ENCODE data around the gene PGAP6.
"Not testable (repeated sequence)": the region's sequence is repeated elsewhere in the genome, so short reads cannot be mapped to it uniquely, and the experiment has no call there.

Gene PGAP6

DNA sequence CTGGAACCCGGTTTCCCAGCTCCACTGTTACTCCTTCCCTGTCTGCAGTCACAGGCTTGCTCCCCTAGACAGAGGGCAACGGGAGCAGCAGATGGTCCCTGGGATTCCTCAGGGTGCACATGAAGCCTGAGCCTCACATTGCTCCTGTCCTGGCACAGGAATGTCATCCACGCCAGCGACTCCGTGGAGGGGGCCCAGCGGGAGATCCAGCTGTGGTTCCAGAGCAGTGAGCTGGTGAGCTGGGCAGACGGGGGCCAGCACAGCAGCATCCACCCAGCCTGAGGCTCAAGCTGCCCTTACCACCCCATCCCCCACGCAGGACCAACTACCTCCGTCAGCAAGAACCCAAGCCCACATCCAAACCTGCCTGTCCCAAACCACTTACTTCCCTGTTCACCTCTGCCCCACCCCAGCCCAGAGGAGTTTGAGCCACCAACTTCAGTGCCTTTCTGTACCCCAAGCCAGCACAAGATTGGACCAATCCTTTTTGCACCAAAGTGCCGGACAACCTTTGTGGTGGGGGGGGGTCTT, 18.3 kb upstream of the PGAP6 start:
- no peak for FAIRE-seq

DNA sequence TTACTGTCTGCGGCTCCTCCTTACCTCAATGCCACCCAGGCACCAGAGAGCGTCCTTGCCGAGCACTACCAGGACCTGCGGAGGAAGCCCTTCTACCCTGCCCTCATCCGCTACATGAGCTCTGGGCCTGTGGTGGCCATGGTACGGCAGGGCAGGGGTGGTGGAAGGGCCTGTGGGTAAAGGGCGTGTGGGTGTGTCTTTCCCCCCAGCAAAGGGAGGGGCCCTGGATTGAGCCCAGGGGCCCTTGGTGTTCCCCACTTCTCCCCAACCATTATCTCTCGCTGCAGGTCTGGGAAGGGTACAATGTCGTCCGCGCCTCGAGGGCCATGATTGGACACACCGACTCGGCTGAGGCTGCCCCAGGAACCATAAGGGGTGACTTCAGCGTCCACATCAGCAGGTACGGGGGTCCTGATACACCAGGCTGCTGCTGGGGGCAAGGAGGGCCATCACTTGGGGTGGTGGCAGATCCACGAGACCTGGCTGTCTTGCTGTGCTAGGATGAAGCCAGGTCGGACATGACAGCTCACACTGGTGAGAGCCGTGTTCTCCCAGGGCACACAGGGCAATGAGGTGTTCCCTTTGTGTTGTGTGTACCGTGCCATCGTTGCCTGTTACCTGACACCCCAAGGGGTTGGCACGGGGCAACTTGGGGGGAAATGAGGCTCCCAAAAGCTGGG, 17.7 kb upstream of the PGAP6 start:
- no peak for FAIRE-seq

GRCh38 chr16:398561-399339, 17.0 kb upstream of the PGAP6 start:
- FAIRE-seq = no peak

GRCh38 chr16:397736-398332, 16.1 kb upstream of the PGAP6 start:
- FAIRE-seq = no peak

DNA sequence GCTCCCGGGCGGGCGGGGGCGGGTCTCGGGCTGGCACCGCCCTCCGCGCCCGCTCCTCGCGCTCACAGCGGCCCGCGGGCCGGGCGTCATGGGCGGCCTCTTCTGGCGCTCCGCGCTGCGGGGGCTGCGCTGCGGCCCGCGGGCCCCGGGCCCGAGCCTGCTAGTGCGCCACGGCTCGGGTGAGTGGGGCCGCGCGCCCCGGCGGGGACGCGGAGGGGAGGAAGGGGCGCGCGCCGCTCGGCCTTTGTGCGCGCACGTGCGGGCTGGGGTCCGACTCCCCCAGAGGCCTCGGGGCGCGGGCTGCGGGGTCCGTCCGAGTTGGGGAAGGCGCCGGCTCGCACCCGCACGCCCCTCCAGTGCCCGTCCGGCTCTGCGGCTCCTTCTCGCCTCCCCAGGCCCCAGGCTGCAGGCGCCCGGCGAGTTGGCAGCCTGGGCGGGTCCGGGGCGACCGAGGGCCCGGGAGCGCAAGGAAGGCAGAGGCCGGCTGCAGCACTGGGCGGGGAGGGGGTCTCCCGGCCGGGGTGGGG, 15.4 kb upstream of the PGAP6 start, which contains the start of gene NME4:
NME4 (plus strand) TSS at position 65 of the 527 bp plus-strand sequence; CDS start at position 89, 24 bp downstream.
- FAIRE-seq = no peak

GRCh38 chr16:396605-397004, 14.8 kb upstream of the PGAP6 start:
- no peak for FAIRE-seq

GRCh38 chr16:396199-396598, 14.4 kb upstream of the PGAP6 start:
- no peak for FAIRE-seq

GRCh38 chr16:392450-393030, 10.8 kb upstream of the PGAP6 start:
- no peak for FAIRE-seq

DNA sequence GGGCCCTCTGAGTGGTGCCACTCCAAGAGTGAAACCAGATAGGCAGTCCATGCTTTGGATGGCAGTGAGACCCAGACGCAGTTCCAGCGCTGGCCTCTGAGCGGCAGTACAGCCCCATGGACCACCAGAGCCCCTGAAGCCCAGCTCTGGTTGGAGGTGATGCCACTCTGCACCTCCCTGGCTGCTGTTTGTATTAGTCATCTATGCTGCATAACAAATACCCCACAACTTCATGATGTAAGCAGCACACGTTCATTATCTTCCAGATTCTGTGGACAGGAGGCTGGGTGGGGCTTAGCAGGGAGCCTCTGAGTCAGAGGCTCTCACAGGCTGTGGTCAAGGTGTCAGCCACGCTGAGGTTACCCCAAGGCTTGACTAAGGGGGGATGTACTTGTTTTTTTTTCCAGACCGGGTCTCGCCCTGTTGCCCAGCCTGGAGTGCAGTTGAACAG, 10.1 kb upstream of the PGAP6 start:
- FAIRE-seq = no peak

GRCh38 chr16:389352-389751, 7.6 kb upstream of the PGAP6 start:
- FAIRE-seq = no peak

GRCh38 chr16:387761-388666, 6.2 kb upstream of the PGAP6 start:
- FAIRE-seq = not testable (repeated sequence)

DNA sequence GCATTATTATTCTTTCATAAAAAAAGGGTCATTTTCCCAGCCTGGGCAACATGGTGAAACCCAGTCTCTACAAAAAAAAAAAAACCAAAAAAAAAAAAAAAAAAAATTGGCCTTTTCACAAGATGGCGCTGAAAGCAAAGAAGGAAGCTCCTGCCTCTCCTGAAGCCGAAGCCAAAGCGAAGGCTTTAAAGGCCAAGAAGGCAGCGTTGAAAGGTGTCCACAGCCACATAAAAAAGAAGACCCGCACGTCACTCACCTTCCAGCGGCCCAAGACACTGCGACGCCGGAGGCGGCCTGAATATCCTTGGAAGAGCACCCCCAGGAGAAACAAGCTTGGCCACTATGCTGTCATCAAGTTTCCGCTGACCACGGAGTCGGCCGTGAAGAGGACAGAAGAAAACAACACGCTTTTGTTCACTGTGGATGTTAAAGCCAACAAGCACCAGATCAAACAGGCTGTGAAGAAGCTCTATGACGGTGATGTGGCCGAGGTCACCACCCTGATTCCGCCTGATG, 4.9 kb upstream of the PGAP6 start:
- no peak for FAIRE-seq

- no peak for FAIRE-seq
Measured at GRCh38 chr16:383326-384051, 1.7 kb upstream of the PGAP6 start.

DNA sequence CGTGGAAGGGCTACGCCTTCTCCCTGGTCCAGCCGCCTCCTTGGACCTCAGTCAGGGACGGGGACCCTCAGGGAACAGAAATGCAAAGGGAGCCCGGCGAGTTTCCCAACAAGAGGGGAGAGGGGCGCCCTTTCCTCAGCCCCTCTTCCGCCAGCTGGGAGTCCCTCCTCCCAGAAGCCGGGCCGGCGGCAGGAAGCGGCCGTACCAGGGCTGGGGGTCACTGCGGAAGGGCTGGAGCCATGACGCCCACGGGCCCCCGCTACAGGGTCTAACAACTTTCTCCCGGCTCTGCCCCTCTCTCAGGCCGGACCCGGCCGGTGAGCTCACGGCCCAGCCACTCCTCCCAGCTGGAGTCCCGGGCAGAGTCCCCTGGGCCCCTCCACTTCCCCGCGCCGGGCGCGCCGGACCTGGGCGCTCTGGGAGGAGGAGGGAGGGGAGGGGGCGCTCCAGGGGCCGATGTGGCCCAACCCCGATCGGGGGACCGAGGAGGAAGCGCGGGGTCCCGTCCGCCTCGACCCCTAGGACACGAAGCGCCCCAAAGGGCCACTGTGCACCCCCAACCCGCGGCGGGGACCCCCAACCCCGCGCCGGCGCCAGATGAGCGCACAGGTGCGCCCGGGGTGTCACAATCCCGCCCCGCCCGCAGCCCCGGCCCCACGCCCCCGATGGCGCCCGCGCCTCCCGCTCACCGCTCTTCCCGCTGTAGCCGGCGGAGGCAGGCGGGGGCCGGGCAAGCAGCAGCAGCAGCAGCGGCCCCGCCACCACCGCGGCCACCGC, 578 bp downstream of the PGAP6 start:
- no peak for FAIRE-seq

- FAIRE-seq = no peak
Measured at GRCh38 chr16:380762-381011, 1.1 kb downstream of the PGAP6 start.

DNA sequence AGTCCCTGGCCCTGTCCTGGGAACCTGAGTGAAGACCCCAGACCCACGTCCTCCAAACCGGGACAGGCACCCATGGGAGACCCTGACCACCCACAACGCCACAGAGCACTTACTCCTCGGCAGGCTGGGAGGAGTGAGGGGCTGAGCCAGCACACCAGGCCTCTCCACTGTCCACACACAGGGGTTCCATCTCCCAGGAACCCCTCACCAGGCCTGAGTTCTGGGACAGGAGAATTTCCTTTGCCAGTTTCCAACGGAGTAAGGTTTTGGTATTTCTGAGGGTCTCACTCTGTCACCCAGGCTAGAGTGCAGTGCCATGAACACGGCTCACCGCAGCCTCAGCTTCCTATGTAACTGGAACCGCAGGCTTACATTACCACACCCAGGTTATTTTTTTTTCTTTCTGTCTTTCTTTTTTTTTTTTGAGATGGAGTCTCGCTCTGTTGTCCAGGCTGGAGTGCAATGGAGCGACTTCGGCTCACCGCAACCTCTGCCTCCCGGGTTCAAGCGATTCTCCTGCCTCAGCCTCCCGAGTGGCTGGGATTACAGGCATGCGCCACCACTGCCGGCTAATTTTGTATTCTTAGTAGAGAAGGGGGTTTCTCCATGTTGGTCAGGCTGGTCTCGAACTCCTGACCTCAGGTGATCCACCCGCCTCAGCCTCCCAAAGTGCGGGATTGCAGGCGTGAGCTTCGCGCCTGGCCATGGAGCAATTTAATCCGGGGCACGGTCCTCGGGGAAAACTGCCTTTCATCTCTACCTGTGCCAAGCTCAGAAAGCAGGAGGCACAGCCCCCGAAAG, 1.6 kb downstream of the PGAP6 start:
- no peak for FAIRE-seq

- FAIRE-seq = no peak
Measured at GRCh38 chr16:379183-379960, 2.4 kb downstream of the PGAP6 start.

GRCh38 chr16:378821-379182, 3.0 kb downstream of the PGAP6 start:
- no peak for FAIRE-seq
